GM21528 (cell line): ENCODE data around the gene DPF3.

Experiments used
- ATAC-seq: cut with Tn5 transposase; IDR thresholded peaks from one replicate; pipeline ENCODE4 v1.9.1; 2021; ENCODE audit warnings: mild to moderate bottlenecking, moderate library complexity; ENCODE audit not compliant: unreplicated experiment, low FRiP score

The DPF3 gene

GRCh38 chr14:72662214-72662613, 231.7 kb downstream of the DPF3 start:
- ATAC-seq: no peak

GRCh38 chr14:72657214-72657921, 236.5 kb downstream of the DPF3 start:
- ATAC-seq: no peak

GRCh38 chr14:72653026-72653425, 240.9 kb downstream of the DPF3 start:
- no peak for ATAC-seq

DNA sequence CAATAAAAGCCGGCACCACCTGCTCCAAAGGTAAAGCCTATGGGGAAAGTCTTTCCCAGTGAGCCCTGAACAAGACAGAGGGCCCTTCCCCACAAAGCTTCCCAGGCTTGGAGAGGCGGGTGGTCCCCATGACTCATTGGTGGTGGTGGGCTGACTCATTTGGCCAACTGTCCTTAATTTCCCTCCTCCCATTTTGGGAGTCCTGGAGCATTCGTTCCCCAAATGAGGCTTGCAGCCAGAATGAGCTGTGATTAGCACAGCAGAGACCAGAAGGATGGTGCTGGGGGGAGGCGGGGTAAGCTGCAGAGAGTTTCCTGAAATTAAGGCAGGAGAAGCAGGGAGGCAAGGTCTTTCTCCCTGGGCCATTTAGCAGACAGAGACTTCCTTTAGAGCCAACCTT, 241.7 kb downstream of the DPF3 start:
- no peak for ATAC-seq

DNA sequence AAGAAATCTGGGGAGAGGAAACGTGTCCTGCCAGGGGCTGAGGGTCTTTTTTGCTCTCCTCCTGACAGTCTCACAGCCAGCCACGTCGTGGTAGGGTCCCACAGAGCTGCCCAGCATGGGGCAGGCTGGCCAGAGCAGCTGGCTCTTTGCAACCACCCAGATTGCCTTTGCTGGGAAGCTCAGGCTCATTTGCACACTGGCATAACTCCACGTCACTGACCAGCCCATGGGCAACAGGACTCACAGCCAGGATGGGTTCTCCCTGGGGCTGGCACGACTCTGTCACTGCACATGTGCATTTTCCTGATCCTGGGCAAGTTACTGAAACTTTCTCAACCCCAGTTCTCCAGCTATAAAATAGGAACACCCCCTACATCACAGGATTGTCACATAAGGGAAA, 242.2 kb downstream of the DPF3 start:
- no peak for ATAC-seq

GRCh38 chr14:72651081-72651480, 242.8 kb downstream of the DPF3 start:
- no peak for ATAC-seq

- no peak for ATAC-seq
Observed at GRCh38 chr14:72649603-72650227, 244.2 kb downstream of the DPF3 start.

DNA sequence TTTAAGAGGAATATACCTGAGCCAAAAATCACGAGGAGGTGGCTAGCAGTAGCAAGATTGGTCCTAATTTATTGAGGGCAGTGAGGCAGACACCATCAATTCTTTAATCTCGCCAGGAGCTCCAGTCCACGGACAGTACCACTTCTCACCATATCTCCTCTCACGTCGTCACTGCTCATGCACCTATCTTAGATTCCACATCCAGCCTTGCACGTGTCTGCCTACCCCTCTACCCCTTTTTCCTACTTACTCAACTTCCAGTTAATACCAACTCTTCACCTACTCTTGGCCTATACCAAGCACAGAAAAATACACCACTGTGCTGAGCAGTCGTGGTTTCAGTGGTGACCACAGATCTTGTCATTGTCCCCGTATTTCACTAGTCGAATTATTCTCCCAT, 246.1 kb downstream of the DPF3 start:
- ATAC-seq: no peak

DNA sequence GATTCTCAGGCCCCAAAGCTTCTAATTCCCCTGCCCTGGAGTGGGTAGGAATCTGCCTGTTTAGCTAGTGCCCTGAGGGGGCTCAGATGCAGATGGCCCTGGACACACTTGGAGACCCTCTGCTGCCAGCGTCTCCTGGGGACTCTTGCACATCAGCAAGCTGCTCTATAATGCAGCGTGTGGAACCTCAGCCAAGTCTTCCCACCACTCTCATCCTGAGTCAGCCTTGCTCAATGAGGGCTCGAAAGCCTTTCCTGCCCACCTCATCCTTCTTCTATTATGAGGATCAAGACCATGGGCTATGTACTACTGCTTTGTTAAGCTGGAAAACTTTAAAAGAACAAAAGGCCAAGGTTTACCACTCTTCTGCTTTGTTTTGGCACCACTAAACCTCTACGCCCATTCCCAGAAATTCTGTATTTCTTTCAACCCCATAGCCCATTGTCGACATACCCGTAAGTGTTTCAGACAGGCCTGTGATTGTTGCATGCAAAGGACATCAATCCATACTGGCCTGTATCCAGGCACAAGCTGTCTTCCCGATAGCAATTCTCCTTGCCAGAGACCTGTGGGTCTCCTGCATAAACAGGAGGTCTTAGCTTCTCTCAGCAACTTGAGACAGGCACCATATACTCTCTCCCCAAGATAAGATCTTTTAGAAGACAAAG, 246.9 kb downstream of the DPF3 start:
- no peak for ATAC-seq

- ATAC-seq: no peak
Observed at GRCh38 chr14:72645706-72646105, 248.2 kb downstream of the DPF3 start.

GRCh38 chr14:72644758-72645489, 249.0 kb downstream of the DPF3 start:
- no peak for ATAC-seq

DNA sequence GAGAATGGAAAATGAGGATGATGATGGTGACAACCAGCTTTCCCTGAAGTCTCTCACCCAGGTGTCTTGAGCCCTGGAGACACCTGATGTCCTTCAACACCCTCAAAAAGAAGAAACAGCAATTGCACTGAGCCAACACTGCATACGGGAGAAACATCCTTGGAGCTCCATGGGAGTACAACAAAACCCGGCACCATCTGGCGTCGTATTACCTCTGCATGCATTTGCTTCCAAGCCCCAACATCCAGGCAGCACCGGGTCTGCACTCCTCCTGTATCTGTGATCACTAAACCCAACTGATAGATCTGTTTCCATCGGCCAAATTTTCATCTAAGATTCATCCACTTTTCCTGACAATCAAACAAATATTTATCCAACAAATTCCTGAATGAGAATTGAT, 249.9 kb downstream of the DPF3 start:
- no peak for ATAC-seq

DNA sequence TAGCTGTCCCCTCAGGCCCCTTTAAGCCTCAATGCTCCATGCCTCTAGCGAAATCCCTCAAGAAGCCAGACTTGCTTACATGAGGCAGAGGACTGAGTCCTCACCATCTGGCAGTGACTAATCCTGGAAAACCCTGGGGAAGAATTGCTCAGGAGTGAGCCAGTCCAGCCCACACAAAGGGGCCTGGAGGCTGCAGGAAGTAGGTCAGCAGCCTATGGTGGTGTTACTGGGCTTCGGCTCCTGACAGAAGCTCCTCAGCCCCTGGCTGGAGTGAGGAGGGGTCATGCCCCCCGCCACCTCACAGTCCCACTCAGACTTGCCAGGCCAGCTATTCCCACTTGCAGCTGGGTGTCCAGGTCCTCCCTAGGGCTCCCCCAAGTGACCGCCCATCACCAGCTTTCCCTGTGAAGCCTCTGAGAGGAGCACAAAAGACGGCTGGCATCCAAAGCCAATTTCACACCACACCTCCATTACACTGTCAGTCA, 250.5 kb downstream of the DPF3 start:
- no peak for ATAC-seq

- ATAC-seq: no peak
Observed at GRCh38 chr14:72640911-72641485, 252.9 kb downstream of the DPF3 start.

DNA sequence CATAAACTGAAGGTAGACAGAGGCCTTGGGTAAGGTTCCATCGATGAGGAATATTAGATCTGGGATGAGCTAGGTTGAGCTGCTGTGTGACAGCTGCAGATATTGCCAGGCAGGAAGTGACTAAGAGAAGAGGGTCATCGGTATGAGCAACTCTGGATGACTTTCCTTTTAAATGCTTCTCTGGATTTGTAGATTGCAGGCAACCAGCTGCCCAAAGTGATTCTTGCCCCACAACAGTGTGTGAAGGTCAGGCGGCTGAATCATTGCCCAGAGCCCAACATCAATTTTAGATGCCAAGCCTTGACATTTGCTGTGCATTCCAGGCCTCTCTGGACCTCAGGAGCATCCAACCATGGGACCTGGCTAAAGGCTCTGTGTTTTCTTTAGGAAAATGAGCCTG, 255.9 kb downstream of the DPF3 start:
- ATAC-seq: no peak

DNA sequence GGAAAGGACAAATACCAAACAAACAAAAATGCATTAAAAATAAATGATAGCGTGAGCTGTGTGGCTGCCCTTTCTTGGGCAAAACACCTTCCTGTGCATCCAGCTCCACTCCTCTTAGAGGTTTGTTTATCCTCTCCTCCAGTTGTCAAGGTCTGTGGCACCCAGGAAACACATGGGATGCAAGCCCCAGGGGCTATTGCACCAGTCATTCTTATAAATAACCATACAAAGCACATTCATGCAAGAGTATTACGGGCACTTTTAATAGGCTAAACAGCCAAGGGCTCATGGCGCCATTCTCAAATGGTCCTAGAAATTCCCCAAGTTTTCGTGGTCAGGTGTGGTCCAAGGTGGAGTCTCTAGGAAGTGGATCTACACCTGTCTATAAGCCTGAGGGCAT, 257.0 kb downstream of the DPF3 start:
- no peak for ATAC-seq

DNA sequence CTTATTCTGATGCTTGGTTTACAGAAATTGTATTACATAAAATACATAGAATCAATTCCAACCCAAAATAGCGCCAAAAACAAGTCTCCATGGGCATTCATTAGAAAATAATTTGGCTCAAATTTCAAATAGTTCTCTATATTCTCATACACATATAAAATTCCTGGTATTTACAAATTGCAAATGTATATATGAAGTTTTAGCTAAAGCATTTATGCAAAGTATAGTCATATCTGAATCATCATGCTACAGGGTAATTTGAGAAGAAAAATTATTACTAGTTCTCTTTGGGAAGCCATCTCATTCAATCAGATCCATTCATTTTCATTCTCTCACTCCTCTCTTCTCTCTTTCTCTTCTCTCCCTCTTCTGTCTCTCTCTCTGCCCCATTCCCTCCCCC, 257.8 kb downstream of the DPF3 start:
- ATAC-seq: no peak

DNA sequence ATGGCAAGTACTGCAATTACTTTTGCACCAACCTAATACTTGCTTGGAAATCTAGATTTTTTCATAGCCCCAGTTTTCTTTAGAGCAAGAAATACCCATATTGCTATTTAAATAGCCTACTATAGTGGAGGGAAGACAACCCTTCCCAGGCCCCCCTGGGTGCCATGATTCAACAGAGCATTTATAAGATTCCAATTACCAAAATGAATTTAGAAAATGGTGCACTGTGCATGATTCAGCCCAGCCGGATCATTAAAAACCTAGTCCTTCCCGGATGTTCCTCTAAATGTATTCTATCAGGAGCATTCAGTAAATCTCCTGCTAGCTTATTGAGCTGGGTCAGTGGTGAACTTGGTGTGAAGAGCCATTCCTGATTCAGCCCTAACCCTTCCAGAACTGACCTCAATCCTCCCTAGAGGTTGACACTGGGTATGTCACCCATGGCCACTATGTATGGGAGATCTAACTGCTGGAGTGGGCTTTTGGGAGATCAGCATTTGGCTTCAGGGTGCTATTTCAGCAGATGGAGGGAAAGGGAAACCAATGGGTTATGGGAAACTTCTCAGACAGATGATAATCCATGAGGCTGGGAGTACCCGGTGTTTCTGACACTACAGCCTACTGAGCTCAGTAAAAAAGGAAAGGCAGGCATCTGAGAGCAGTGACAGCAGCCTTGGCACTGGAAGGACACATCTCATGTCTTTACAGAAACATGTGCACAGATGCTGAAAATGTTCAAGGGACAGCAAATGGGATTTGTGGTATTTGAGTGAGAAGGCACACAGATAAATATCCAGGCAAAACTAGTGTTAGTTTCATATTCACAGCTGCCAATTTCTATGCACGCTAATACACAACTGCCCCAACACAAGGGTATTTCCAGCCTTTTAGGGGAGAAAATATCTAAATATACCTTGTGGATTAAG, 258.9 kb downstream of the DPF3 start:
- peak; percentile 52 for ATAC-seq

GRCh38 chr14:72633551-72633950, 260.4 kb downstream of the DPF3 start:
- no peak for ATAC-seq

DNA sequence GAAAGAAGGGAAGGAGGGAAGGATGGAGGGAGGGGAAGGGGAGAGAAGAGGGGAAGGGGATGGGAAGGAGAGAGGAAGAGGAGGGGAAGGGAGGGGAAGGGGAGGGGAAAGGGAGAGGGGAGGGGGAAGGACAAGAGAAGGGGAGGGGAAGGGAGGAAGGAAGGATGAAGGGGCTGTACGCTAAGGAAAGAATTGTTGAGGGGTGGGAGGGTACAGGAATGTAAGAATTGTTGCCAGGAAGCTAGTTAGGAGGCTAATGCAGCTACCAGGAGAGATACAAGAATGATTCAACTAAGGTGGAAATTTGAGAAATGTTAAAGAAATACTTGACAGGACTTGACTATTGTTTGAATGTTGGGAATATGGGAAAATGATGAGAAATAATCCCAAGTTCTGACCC, 261.2 kb downstream of the DPF3 start:
- no peak for ATAC-seq
